GM18873 (cell line): ENCODE measurements around the gene C1orf159.
"Not testable (repeated sequence)": the region's sequence is repeated elsewhere in the genome, so short reads cannot be mapped to it uniquely, and the experiment has no call there.

Experiments used
- ATAC-seq: cut with Tn5 transposase; IDR thresholded peaks from one replicate; pipeline ENCODE4 v1.9.1; 2021; ENCODE audit warnings: mild to moderate bottlenecking, moderate library complexity, moderate number of reproducible peaks; ENCODE audit not compliant: unreplicated experiment, low FRiP score

The C1orf159 gene

DNA sequence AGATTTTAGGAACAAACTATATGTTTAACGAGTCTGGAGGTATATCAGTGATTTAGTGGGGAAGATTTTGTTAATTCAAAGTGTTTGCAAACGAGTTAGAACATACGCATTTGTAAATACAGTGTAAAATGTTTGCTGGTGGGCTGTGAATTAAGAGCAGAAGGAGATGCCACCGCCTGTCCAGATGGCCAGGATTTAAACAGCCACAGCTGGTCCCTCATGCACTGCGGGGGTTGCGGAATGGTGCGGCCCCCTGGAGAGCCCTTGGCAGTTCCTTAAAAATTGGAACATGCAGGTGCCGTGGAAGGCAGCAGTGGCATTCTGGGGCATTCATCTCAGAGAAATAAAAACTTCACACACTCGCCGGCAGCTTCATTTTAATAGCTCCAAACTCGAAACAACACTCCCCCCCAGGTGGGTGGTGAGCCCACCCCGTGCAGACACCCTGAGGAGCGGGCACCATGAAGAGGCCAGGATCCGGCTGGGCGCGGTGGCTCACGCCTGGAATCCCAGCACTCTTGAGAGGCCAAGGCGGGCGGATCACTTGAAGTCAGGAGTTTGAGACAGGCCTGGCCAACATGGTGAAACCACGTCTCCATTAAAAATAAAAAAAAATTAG is 3.5 kb upstream of the C1orf159 start:
- ATAC-seq: no peak

- ATAC-seq: no peak
Observed at GRCh38 chr1:1118876-1119220, 3.0 kb upstream of the C1orf159 start.

DNA sequence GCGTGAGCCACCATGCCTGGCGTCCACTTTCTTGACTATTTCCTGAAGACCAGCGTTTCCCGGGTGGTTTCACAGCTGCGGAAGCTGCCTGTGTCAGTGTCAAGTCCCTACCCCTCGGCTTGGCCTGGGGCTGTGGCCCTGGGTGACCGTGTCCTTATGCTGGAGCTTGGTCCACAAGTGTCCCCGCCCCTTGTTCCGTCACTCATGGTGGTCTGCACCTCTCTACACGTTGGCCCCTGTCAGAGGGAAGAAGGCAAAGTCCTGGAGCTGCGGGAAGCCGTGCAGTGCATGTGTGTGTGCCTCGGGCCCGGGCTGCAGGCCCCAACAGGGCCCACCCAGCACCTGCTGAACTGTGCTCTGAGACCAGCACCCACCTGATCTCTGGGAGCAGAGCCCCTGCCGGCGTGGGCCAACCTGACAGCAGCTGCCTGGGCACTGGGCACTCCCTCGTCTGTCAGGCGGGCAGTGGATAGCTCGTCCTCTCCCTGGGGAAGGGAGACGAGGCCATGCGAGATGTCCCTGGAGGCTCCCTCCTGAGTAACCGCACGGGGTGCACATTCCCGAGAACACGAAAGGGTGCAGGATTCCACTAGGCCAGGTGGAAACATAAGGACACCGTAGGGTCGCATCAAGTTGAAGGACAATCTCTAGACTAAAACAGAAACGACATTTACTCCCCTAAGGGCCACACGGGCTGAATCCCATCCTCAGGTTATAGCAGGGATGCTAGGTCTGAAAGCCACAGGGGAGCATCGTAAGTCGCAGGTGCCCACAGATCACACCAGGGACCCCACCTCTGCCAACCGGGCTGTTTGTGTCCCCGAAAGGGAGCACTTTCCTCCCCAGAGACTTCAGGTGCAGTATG is 2.4 kb upstream of the C1orf159 start:
- no peak for ATAC-seq

DNA sequence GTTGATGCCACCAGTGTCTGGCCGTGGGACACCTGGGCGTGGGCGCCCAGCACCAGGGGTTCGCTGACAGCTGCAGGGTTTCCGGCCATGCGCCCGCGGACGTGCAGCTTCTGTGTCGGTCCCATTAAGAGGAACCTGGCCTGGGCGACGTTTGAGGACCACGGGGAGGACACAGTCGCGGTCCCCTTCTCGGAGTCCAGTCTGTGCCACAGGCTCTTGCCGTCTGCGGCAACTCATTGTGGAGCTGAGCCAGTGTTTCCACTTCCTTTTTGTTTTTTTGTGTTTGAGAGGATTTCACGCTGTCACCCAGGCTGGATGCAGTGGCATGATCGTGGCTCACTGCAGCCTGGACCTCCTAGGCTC is 1.6 kb upstream of the C1orf159 start:
- ATAC-seq: no peak

DNA sequence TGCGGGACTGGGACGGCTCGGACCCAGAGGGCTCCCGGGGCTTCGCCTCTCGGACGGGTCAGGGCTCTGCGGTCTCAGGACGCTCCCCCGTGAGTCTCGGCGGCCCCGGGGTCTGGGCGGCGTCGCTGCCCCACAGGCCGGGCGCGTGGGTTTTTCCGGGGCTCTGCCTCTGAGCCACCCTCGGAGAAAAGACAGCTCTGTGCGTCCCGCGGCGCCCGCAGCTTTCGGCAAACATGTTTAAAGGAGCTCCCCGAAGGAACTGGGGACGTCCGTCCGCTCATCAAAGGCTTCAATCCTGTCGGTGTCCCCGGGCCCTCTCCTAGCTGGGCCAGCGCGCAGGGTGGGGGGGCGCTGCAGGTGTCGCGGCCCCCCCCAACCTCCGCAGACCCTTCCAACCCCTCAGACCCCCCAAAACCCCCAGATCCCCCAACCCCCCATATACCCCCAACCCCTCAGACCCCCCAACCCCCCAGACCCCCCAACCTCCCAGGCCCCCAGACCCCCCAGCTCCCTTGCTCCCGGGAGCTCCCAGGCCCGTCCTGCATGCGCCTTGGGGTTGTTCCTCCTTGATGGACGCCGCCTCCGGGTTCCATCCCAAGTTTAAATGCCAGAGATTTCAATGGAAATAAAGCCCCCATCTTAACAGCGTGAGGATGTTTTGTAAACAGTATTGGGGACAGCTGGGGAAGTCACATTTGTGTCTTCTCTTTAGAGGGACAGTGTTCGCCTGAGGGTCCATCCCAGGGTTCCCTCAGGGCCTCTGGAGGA is 996 bp upstream of the C1orf159 start:
- ATAC-seq: no peak

DNA sequence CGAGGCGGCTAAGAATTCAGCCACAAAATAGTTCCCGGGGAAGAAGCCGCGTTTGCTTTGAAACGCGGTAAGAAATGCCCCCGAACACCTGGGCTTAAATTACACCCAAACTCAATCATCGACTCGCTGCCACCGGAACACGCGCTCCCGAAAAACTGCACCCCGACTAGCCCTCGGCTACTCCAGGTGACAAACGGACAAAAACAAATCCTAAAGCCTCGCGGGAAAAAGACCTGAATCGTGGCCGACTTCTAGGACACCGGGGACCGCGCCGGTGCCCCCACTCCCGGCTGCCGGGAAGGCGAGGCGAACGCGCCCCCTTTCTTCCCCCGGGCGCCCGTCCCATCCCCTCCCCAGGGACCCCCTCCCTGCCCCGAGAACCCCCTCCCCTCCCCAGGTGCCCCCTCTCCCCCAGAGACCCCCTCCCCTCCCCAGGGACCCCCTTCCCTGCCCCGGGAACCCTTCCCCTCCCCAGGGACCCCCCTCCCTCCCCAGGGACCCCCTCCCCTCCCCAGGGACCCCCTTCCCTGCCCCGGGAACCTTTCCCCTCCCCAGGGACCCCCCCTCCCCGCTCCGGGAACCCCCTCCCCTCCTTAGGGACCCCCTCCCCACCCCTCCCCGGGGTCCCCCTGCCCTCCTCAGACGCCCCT is 628 bp downstream of the C1orf159 start:
- no peak for ATAC-seq

DNA sequence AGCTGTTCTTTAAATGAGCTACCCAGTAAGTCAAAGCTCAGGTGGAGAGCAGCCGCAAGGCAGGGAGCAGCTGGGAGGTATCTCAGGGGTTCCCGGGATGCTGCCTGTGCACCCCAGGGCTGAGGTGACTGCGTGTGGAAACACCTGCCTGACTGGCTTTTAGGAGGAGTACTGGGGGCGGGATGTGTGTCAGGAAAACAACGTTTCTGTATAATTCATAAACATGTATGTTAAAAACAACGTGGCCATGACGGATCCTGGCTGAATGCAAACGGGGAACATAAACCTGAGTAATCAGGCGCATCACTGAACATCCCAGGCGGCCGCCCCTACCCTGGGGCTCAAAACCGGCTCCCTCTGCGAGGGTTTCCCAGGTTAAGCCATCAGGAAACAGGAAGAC is 1.5 kb downstream of the C1orf159 start:
- no peak for ATAC-seq

GRCh38 chr1:1112237-1112985 is 3.5 kb downstream of the C1orf159 start:
- no peak for ATAC-seq

DNA sequence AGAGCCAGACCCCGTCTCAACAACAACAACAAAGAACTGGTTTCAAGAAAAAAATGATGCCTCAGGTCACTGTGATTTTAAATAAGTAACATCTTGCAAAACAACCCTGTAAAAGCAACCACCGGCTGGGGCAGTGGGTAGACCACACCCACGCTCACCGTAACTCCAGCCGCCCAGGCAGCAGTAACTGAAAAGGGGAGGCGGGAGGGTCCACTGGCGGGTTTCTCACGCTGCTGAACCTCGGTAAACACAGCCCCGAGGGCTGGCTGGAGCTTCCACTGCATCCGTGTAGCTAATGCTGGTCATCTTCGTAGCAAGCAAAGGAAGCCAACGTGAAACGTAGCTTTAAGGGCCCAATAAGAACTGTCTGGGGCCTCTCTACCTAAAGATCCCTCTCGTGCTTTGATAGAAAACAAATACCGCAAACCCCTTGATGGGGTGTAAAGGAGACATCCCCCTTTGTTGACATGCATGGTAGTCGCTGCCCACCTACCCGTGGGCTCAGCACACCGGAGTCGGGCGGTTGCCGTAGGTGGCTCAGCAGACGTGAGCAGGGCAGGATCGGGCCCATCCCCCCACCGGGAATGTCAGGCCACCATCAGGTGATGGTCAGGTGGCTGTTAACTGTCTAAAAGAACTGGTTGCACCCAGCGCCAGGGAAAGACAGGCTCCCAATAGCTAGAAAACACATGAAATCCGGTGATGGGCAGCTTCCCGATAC is 4.2 kb downstream of the C1orf159 start:
- ATAC-seq: no peak

DNA sequence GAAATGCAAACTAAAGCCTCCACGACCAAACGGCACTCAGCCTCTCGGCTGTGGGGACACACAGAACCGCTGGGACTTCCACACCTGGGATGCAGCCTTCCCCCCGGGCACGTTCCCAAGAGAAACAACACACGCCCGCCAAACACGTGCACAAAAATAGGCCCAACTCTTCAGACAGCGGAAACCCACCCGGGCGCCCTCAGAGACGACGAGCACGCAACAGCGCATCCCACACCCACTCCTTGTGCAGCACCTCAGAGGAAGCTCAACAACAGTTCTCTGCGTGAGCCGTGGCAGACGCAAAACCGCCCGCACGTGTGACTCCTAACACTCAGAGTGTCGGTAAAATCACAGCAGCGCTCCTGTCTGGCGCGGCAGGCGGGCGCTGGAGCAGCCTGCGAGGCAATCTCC is 5.3 kb downstream of the C1orf159 start:
- no peak for ATAC-seq

DNA sequence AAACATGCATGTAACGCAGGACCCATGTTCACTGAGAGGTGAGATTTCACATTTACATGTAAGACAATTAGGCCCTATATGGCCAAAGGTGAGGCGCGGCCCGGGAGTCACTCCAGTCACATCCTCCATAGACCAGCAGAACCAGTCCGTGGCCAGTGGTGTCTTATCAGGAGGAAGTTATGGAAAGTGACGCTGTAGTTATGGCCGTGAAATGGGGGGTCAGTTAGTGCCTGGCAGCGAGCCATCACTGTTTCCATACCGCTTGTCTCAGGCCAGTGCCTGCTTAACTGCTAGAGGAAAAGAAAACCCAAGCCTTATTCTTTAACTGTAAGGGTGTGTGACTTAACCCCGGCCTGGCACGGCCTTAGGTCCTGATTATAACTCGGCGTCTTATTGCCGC is 6.1 kb downstream of the C1orf159 start:
- ATAC-seq: no peak

GRCh38 chr1:1106510-1107221 is 9.2 kb downstream of the C1orf159 start:
- ATAC-seq: no peak

- ATAC-seq: not testable (repeated sequence)
Observed at GRCh38 chr1:1104152-1104551, 11.7 kb downstream of the C1orf159 start.

GRCh38 chr1:1101503-1101902 is 14.4 kb downstream of the C1orf159 start:
- ATAC-seq: no peak

DNA sequence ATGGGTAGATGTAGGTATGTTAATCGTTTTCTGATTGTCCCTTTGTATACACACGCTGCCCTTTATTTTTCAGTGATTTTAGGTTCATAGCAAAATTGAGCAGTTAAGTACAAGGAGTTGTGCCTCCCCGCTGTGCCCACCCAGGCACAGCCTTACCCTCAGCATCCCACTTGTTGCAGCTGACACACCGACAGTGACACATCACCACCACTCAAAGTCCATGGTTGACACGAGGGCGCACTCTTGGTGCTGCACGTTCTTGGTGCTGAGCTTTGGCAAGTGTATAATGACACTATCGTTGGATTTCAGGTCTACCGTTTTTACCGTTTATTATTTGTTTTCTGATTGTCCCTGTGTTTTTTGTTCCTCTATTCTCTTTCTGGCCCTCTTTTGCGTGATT is 15.6 kb downstream of the C1orf159 start:
- no peak for ATAC-seq

DNA sequence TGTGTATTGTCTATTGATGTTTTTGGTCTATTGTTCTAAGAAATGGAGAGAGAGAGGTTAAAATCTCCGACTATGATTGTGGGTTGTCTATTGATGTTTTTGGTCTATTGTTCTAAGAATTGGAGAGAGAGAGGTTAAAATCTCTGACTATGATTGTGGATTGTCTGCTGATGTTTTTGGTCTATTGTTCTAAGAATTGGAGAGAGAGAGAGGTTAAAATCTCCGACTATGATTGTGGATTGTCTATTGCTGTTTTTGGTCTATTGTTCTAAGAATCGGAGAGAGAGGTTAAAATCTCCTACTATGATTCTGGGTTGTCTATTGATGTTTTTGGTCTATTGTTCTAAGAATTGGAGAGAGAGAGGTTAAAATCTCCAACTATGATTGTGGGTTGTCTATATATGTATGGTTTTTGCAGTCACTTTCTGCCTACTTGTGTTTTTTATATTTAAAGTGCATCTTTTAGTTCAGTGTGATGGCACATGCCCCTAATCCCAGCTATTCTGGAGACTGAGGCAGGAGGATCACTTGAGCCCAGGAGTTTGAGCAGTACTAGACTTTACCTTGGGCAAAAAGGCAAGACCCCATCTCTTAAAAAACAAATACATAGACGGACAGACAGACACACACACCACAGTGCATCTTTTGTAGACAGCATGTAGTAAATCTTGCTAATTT is 16.2 kb downstream of the C1orf159 start:
- no peak for ATAC-seq

- ATAC-seq: no peak
Observed at GRCh38 chr1:1098681-1099421, 17.0 kb downstream of the C1orf159 start.

GRCh38 chr1:1096136-1096535 is 19.8 kb downstream of the C1orf159 start:
- ATAC-seq: not testable (repeated sequence)
